ENCODE results near the gene KIF7. TPM values are rescaled to one million over a fixed set of nuclear protein-coding genes. Genes with fewer than 3 reads are reported as not detected.

The KIF7 gene
- total and polyA plus RNA-seq, 8 donors: 2.4 to 16.7 (median 13.2) TPM

- no peak overlapping the region for H3K27ac ChIP-seq
- H3K27me3 ChIP-seq: no peaks in the 10 kb centered on the region
- intact Hi-C loops (cut with DNase I): no loop called here
- no peak for TF ChIP-seq CTCF (IDR thresholded peaks at IDR 0.05)
- DNase-seq (no peak), ATAC-seq (no peak)
- H3K4me3 ChIP-seq: no peak overlapping the region
- peaks cover 0 to 77% of the 10 kb centered on the region in 2 donors for H3K36me3 ChIP-seq
- H3K9me3 ChIP-seq: peaks cover 0 to 5% of the 10 kb centered on the region in 2 donors
- no peaks in the 10 kb centered on the region for H3K4me1 ChIP-seq
Observed at GRCh38 chr15:89628806-89629715, 26.2 kb downstream of the KIF7 start.

- Histone ChIP-seq H3K36me3 (peaks cover 0 to 85% of the 10 kb centered on the region in 2 donors), H3K9me3 (peaks cover 0 to 2% of the 10 kb centered on the region in 2 donors)
- DNase-seq: no peak
Observed at GRCh38 chr15:89628301-89628700, 27.0 kb downstream of the KIF7 start.

GRCh38 chr15:89627256-89627970, 27.9 kb downstream of the KIF7 start:
- TF ChIP-seq CTCF (IDR thresholded peaks at IDR 0.05): no peak
- H3K9me3 ChIP-seq: no peaks in the 10 kb centered on the region
- intact Hi-C loops (cut with DNase I): no loop called here
- H3K4me1 ChIP-seq: no peaks in the 10 kb centered on the region
- no peaks in the 10 kb centered on the region for H3K27me3 ChIP-seq
- no peak overlapping the region for H3K4me3 ChIP-seq
- ATAC-seq: no peak
- peaks cover 0 to 92% of the 10 kb centered on the region in 2 donors for H3K36me3 ChIP-seq
- DNase-seq: no peak
- H3K27ac ChIP-seq: no peak overlapping the region

More at GRCh38 chr15:89628301-89628700, 27.0 kb downstream of the KIF7 start:
- no peak for ATAC-seq
- no peak overlapping the region for H3K4me3 ChIP-seq
- intact Hi-C loops (cut with DNase I): no loop called here
- H3K27me3 ChIP-seq: no peaks in the 10 kb centered on the region
- no peak overlapping the region for H3K27ac ChIP-seq
- H3K4me1 ChIP-seq: no peaks in the 10 kb centered on the region
- no peak for TF ChIP-seq CTCF (IDR thresholded peaks at IDR 0.05)

GRCh38 chr15:89625716-89626115, 29.6 kb downstream of the KIF7 start:
- ATAC-seq (no peak), DNase-seq (no peak)
- no peak for TF ChIP-seq CTCF (IDR thresholded peaks at IDR 0.05)

GRCh38 chr15:89623165-89623564, 32.1 kb downstream of the KIF7 start:
- no peak for DNase-seq
- peaks cover 0 to 88% of the 10 kb centered on the region in 2 donors for H3K36me3 ChIP-seq
- H3K27me3 ChIP-seq: no peaks in the 10 kb centered on the region
- intact Hi-C loops (cut with DNase I): no loop called here
- TF ChIP-seq CTCF (IDR thresholded peaks at IDR 0.05): no peak
- H3K4me1 ChIP-seq: no peaks in the 10 kb centered on the region
- H3K4me3 ChIP-seq: no peak overlapping the region
- H3K27ac ChIP-seq: no peak overlapping the region
- ATAC-seq: no peak
- H3K9me3 ChIP-seq: no peaks in the 10 kb centered on the region

More at GRCh38 chr15:89625716-89626115, 29.6 kb downstream of the KIF7 start:
- Histone ChIP-seq H3K27me3 (no peaks in the 10 kb centered on the region), H3K4me1 (no peaks in the 10 kb centered on the region), H3K36me3 (peaks cover 0 to 89% of the 10 kb centered on the region in 2 donors), H3K4me3 (no peak overlapping the region), H3K27ac (no peak overlapping the region), H3K9me3 (no peaks in the 10 kb centered on the region)
- intact Hi-C loops (cut with DNase I): no loop called here
